GM12891 (cell line): ENCODE results near the gene ADA.

Experiments
- POLR2A ChIP-seq: IDR thresholded peaks from 2 replicates; pipeline ENCODE4 v1.6.1; 2011; ENCODE audit warnings: low read depth, low read length, control low read depth
- TAF1 ChIP-seq: IDR thresholded peaks from 2 replicates; pipeline ENCODE4 v1.6.1; 2011; ENCODE audit warnings: low read depth, low read length, control low read depth

- TF ChIP-seq TAF1 (no peak), POLR2A (no peak)
Measured at GRCh38 chr20:44695295-44695673, 43.8 kb upstream of the ADA start.
